DMS53 treated with DMSO at 0.1 percent for 48 hours (cell line): ENCODE measurements around the gene MAP10.
"Not testable (repeated sequence)": the region's sequence is repeated elsewhere in the genome, so short reads cannot be mapped to it uniquely, and the experiment has no call there.

ENCODE experiments used
- DNase-seq: peaks from one replicate; lab custom pipeline; 2025; ENCODE audit not compliant: unreplicated experiment; lab: John Stamatoyannopoulos, UW

The MAP10 gene, protein sequence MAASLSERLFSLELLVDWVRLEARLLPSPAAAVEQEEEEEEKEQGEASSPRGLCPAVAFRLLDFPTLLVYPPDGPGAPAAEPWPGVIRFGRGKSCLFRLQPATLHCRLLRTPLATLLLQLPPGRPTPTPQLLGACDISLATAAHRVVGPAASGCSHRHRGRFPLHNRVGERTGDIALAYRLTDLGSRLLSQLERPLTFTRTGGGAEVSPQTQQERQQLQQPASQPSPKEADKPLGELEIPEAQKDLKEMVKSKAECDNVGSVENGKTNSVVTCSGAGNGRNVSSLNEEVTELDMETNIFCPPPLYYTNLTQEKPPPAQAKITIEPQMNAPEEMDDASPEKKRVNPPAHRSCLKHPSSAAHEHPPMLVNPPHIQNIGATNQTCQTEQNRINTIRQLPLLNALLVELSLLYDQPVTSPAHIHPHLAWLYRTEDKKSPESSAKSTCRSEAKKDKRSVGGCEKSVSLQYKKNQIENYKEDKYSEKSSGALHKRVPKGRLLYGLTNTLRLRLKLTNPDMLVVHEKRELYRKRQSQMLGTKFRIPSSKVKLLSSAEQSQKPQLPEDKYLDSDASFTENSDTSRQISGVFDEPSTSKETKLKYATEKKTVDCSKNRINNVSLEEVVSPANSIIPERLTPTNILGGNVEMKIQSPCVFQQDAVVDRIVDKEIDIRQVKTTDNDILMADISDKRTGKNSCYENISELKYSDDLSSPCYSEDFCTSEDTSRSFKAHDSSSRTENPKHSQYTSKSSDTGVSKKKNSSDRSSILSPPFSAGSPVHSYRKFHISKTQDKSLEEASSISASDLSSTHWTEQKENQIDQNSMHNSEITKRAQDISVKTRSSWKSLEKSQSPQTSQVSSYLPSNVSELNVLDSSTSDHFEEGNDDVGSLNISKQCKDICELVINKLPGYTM

DNA sequence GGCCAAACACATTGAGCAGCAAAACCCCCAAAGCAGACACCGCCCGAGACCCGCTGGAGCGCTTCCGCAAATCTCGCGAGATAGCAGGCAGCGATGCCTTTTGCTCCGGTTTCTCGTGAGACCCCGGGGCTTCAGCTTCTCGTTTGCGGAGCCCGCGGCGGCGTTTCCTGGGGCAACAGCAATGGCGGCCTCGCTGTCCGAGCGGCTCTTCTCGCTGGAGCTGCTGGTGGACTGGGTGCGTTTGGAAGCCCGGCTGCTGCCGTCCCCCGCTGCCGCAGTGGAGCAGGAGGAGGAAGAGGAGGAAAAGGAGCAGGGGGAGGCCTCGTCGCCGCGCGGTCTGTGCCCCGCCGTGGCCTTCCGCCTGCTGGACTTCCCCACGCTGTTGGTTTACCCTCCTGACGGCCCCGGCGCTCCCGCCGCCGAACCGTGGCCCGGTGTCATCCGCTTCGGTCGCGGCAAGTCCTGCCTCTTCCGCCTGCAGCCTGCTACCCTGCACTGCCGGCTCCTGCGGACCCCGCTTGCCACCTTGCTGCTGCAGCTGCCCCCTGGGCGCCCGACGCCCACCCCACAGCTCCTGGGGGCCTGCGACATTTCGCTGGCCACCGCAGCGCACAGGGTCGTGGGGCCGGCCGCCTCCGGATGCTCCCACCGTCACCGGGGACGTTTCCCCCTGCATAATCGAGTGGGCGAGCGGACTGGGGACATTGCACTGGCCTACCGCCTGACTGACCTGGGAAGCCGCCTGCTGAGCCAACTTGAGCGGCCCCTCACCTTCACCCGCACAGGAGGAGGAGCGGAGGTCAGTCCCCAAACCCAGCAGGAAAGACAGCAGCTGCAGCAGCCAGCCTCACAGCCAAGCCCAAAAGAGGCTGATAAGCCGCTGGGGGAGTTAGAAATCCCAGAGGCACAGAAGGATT is at the start of gene MAP10:
Gene MAP10 (plus strand): TSS at position 148 of the 917 bp plus-strand sequence. CDS start 34 bp downstream, at position 182.
- peak; percentile 75 for DNase-seq

DNA sequence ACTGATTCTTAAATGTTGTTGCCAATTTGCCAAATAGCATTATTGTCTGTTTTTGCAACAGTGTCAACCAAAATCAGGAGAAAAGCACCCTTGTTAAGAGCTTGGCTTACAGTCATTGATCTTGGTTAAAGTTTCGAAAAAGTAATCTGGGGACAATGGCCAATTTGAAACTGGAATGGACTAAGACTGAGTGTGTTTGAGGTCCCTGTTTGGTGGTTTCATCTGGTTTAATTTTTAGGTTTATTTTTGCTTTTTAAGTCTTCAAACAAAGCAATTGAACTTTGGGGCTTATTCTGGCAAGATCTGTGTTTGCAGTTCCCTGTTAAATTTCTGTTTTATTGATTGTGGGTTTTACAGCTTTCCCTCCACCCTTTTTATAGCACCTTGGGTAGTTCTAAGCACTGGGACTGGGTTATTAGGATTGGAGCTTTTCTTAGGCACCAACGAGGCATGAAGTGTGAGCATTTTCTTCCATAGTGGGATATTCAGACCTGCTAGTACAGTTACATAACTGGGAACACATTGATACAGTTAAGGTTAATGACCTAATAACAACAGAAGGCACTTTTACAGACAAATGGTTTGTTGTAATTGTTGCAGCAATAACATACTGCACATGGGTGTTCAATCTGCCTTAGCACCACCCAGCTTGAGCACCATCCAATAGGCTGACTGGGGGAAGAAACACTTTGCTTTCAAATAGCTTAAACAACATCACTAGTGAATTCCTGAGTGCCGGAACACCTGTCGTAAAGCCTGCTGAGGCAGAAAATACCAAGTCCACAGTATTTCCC is 40.6 kb upstream of the MAP10 start:
- no peak for DNase-seq

DNA sequence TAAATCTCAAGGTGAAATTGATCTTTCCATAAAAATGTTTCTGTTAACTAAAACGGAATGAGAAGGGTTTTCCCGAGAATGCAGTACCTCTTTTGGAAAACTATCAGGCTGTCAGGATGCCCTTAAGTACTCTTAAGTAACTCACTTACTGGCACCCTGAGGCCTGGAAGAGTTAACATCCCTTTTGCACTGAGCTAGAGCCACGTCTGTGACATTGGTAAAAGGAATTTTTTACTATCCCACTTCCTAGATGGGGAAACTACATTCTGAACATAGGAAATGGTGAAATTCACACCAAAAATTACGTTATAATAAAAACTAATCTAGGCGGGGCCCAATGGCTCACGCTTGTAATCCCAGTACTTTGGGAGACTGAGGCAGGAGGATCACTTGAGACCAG is 39.7 kb upstream of the MAP10 start:
- DNase-seq = no peak

DNA sequence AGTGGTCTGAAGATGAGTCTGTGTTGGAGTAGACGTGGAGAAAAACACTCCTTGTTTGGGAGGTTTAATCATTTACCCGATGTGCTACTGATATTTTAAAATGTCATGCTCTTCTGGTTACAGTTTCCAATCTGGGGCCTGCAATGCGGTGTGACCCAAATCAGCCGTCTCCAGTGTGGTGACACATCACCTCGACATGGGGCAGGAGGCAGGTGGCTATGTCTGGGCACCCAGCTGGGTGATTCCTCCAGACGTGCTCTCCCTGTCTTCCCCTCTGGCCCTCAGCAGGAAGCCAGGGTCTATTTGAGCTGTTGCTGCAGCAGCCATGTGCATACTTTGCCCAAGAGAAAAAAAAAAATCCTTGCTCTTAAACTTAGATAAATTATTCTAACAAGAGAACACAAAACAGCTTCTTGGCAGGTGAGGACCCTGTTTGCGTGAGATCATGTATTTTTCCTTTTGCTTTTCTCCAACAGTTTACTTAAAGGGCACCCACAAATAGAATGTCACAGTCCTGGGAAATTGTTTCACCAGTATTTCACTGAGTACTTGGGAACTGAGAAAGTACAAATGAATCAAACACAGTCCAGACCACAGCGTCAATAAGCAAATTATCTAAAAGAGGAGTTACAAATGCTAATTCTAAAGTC is 38.9 kb upstream of the MAP10 start:
- DNase-seq = peak; percentile 36

DNA sequence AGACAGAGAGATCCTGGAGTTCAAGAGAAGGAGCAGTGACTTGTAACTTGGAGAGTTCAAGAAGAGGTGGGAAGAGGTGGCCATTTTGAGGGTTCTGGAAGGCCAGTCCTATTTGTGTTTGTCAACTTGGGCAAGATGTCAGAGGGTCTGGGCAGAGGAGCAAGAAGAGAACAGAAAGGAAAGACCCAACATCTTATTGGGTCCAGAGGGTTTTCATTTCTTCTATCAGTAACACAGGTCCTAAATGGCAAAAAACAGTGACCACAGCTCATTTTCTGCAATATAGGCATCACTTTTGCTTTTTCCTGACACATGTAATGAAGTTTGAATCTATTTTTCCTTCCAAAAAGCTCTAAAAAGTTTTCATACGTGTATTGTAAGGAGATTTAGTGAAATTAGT is 38.3 kb upstream of the MAP10 start:
- no peak for DNase-seq

DNA sequence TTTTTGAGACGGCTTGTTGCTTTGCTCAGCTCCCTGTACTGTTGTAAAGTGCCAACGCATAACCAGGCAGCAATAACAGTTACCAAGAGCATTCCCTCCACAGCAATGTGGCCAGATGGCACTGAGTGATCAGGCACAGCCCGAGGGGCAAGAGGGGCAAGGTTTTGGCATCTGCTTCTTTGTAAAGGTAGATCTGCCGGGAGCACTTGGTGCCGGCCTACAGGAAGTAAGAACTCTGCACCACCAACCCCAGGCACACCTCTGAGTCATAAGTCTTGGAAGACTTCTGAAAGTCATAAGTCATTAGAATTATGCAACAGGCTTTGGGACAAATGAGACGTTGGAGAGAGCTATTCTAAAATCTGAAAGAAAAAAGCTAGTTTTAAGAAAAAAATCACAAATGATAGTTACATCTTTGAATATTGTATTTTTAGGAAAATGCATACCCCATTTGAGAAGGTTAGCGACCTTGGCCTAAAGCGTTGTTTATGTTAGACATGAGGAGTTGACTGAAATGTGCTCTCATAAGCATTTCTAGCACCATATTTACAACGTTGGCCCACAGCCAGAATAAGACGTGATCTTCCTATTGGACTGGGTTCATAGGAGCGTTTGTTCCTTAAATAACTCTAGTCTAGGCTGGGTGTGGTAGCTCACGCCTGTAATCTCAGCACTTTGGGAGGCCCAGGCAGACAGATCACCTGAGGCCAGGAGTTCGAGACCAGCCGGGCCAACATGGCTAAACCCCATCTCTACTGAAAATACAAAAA is 37.7 kb upstream of the MAP10 start:
- DNase-seq = no peak

DNA sequence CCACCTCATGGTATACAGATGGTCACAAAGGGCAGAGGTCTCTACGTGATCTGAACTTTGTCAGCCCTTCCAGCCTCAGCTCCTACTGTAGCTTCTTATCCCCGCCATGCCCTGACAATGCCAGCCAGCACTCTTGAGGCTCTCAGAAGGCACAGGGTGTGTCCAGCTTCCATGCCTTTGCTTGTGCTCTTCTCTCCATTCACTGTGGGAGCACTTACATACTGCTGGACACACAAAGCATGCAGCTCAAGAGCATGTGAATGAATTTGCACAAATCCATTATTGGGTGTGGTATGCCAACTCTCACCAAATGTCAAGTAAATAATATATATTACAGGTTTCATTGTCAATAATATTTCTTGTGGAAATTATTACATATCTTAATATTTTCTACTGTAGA is 36.4 kb upstream of the MAP10 start:
- no peak for DNase-seq

DNA sequence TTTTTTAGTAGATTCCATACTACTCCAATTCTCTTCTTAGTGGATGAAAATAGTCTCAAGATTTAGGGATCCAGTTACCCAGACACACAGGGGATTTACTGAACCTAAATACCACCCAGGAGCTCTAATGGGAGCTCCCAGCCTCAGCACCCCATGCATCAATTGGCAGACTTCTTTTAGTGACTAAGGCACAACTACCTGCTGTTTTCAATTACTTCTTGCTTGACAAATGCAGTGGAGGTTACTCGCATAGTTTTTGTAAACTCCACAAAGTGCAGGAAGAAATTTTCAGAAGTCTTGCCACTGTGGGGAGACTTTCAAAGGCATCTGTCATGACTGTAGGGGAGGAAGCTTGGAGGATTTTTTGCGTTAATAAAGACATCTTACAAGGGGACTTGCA is 35.5 kb upstream of the MAP10 start:
- DNase-seq = no peak

DNA sequence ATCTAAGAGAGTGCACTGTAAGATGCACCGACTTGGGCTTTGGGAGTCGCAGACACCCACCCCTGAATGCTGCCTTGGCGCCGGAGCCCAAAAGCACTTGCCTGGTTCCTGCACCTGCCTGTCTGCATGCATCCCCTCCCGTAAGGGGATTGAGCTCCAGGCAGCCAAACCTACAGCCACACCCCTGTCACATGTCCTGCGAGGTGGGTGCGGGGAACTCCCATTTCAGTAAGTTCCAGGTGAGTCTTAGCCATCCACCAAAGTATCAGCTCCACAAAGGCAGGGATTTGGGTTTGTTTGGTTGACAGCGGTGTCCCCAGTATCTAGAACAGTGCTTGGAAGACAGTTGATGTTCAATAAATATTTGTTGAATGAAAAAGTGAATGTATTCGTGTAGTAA is 31.5 kb upstream of the MAP10 start:
- DNase-seq = no peak

DNA sequence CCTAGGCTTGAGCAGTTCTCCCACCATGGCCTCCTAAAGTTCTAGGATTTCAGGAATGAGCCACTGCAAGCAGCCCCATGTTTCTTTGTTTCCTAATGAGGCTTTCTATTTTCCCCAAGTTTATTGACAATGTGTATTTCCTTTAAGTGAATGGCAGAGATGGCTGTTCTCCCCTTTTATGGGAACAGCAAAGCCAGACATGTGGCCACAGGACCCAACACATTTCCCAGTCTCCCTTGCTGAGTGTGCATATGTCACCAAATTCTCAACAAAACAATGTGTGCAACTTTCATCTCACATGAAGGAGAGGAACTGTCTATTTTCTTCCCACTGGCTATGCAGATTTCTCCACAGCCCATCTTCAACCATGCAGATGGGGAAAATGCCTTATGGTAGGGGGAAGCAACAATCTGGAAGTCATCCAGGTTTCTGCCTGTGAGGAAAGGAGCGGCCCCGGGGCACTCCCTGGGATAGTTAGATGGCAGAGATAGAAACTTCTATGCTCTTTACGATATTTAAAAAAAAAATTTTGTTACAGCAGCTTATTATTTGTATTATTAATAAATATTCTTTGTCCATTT is 28.6 kb upstream of the MAP10 start:
- DNase-seq = no peak

DNA sequence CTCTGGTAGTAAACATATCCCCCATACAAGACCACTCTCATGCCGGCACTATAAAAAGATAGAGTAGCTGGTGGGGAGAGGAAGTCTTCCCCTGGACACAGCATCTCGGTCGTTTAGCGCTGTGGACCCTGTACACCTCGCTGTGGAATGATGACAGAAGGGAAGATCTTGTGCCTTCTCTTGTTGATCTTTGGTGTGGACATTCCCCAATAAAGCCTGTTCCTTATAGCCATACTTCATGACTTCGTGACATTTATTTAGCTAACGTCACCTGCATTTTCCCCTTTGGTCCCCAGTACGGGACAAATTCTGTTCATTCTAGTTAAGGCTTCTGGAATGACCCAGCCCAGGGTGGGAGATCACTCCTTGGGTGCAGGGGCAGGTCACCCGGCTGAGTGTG is 24.9 kb upstream of the MAP10 start:
- DNase-seq = no peak

DNA sequence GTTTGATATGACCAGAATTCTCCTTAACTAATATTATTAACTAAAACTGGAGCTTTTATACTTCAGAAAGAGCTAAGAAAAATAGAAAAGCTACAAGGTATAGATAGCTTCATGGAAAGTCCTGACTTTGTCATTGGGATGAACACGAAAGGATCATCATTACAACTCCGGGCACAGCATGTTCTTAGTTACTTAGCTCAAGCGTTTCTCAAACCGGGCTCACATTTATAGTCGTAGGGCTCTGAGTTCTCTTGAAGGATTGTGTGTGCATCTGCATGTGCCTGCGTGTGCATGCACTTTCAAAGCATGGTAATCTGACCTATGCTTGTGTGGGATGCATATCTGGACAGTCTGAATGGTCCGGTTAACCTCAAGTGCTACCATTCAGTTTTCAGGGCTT is 20.4 kb upstream of the MAP10 start:
- no peak for DNase-seq

DNA sequence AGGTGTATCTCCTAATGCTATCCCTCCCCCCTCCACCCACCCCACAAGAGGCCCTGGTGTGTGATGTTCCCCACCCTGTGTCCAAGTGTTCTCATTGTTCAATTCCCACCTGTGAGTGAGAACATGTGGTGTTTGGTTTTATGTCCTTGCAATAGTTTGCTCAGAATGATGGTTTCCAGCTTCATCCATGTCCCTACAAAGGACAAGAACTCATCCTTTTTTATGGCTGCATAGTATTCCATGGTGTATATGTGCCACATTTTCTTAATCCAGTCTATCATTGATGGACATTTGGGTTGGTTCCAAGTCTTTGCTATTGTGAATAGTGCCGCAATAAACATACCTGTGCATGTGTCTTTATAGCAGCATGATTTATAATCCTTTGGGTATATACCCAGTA is 19.6 kb upstream of the MAP10 start:
- not testable (repeated sequence) for DNase-seq

DNA sequence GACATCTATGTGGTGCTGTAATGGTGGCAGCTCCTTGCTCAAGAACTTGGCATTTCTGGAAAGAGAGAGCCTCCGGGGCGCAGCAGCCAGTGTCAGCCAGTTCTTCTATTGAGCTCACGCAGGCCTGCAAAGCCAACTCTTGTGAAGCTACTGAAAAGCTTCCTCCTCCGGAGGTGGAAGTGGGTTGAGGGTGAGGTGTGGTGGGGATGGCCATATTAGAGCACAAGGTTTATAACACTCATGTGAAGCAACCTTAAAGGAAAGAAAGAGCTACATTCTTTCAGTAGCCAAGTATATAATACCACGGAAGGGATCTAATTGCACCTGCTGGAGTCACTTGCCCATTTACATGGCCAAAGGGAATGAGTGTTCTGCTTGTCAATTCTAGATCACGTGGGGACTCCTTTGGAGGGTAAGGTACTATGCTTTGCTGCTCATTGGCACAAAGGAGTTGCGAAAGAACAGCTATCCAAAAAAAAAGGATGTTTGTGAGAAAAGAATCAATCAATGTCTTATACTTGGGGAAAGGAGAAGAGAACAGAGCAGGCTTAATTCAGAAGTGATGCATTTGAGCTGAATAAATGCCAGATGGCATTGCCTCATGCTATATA is 18.3 kb upstream of the MAP10 start:
- DNase-seq = no peak

DNA sequence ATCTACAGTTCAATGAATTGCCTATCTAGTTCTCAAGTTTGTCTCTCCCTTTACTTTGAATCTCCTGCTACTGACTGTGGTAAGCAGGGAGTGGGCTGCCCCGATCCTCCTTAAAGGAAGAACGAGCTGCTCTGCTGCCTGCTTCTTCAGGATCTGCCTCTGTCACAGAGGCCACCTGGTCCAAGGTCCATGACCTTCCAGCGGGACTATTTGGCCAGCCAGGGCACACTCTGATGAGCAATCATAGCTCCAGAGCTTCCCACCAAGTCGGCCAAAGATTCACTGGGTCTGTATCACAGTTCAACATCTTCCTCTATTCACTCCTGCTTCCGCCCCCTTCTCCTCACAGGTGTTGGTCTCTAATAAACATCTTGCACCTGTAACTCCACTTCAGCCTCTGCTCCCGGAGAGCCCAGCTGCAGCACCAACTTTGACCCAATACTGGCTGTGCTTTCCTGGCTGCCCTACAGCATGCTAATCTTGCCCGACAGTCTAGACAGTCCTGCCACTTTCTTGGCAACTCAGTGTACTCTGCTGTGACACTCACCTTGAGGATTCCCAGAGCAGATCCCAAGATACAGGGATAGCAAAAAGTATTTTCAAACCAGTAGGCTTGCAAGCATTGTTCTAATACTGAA is 16.9 kb upstream of the MAP10 start:
- no peak for DNase-seq

DNA sequence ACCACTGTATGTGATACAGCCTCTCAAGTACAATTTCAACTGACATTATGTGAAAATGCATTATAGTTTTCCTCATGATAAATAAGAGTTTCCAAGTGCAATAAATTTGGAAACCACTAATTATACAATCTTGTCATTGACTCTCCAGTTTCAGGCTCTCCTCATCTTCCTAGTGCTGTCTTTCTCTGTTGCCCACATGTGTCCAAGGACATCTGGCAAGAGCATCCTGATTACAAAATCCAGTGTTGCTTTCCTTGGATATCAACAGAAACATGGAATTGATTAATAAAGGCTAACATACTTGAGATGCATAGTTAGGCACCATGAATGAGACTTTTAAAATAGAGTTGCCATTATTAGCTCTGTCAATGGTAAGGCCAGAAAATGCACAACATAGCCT is 15.6 kb upstream of the MAP10 start:
- no peak for DNase-seq

DNA sequence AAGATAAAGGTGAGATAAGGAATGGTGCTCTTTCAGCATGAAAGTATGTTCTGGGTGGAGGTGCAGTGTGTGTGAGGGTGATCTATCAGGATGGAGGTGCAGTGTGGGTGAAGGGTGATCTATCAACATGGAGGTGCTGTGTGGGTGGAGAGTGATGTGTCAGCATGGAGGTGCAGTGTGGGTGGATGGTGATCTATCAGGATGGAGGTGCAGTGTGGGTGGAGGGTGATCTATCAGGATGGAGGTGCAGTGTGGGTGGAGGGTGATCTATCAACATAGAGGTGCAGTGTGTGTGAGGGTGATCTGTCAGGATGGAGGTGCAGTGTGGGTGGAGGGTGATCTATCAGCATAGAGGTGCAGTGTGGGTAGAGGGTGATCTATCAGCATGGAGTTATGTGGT is 12.3 kb upstream of the MAP10 start:
- no peak for DNase-seq

DNA sequence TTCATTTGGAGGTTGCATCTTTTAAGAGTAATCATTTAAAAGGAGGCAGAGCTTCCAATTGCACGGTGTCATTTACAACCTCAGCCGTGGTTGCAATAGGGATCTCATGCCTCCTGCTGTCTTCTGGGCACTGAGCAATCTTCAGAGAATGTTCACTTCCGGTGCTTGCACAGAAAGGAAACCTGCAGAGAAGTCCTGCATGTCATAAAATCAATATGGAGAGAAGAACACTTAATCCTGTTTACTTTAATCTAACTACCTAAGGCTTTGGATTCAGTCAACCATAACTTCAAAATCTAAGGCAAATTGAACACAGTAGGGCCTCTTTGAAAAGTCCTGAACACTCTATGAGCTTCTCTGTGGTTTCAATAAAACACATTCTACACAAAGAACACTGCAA is 11.3 kb upstream of the MAP10 start:
- DNase-seq = peak; percentile 84
